H9 (cell line): ENCODE measurements around the gene C1QA. TPM values are rescaled to one million over a fixed set of nuclear protein-coding genes. Genes with fewer than 3 reads are reported as not detected.

Experiments used
- DNase-seq: peaks from one replicate; pipeline ENCODE4 v3.0.0-alpha.2; 2017
- H2AFZ ChIP-seq: one replicate; pipeline ENCODE4 v1.6.1; 2013; ENCODE audit warnings: mild to moderate bottlenecking, low read length, control low read depth, moderate library complexity
- H2AK5ac ChIP-seq: 2 replicates; pipeline ENCODE4 v1.6.1; 2013; ENCODE audit warnings: low read length, control low read depth, mixed read lengths; ENCODE audit not compliant: insufficient read length
- H2BK120ac ChIP-seq: one replicate; pipeline ENCODE4 v1.6.1; 2013; ENCODE audit warnings: low read depth, mild to moderate bottlenecking, low read length, control low read depth, inconsistent platforms; ENCODE audit not compliant: poor library complexity, severe bottlenecking
- H2BK12ac ChIP-seq: 2 replicates; pipeline ENCODE4 v1.6.1; 2013; ENCODE audit warnings: low read length, control low read depth, mixed read lengths, low read depth; ENCODE audit not compliant: insufficient read length
- H2BK15ac ChIP-seq: 2 replicates; pipeline ENCODE4 v1.6.1; 2013; ENCODE audit warnings: low read depth, low read length, control low read depth
- H2BK20ac ChIP-seq: one replicate; pipeline ENCODE4 v1.6.1; 2013; ENCODE audit warnings: low read depth, mild to moderate bottlenecking, low read length, control low read depth, inconsistent platforms; ENCODE audit not compliant: poor library complexity, severe bottlenecking
- H2BK5ac ChIP-seq: 2 replicates; pipeline ENCODE4 v1.6.1; 2013; ENCODE audit warnings: low read length, control low read depth, mixed read lengths; ENCODE audit not compliant: insufficient read length
- H3K14ac ChIP-seq: 2 replicates; pipeline ENCODE4 v1.6.1; 2013; ENCODE audit warnings: low read length, control low read depth; ENCODE audit not compliant: insufficient read depth
- H3K18ac ChIP-seq: 2 replicates; pipeline ENCODE4 v1.6.1; 2013; ENCODE audit warnings: low read depth, mild to moderate bottlenecking, mixed read lengths, low read length, control low read depth; ENCODE audit not compliant: insufficient read length
- H3K23ac ChIP-seq: 2 replicates; pipeline ENCODE4 v1.6.1; 2013; ENCODE audit warnings: low read length, control low read depth, mixed read lengths, low read depth; ENCODE audit not compliant: insufficient read length
- H3K23me2 ChIP-seq: 2 replicates; pipeline ENCODE4 v1.6.1; 2013; ENCODE audit warnings: low read depth, mild to moderate bottlenecking, mixed read lengths, low read length, control low read depth; ENCODE audit not compliant: insufficient read length, poor library complexity, severe bottlenecking
- H3K27ac ChIP-seq: 2 replicates; pipeline ENCODE4 v1.5.1; 2013; ENCODE audit warnings: low read length, control low read depth, mixed read lengths, low read depth; ENCODE audit not compliant: insufficient read length
- H3K27me3 ChIP-seq: 2 replicates; pipeline ENCODE4 v1.6.1; 2013; ENCODE audit warnings: low read length, control low read depth, inconsistent platforms; ENCODE audit not compliant: insufficient read depth
- H3K4ac ChIP-seq: 2 replicates; pipeline ENCODE4 v1.6.1; 2013; ENCODE audit warnings: low read depth, mild to moderate bottlenecking, control low read depth, inconsistent platforms, low read length, moderate library complexity
- H3K4me1 ChIP-seq: 2 replicates; pipeline ENCODE4 v1.6.1; 2013; ENCODE audit warnings: low read length, control low read depth, inconsistent platforms; ENCODE audit not compliant: insufficient read depth
- H3K4me2 ChIP-seq: 2 replicates; pipeline ENCODE4 v1.6.1; 2013; ENCODE audit warnings: low read length, control low read depth, mixed read lengths; ENCODE audit not compliant: insufficient read length, insufficient read depth
- H3K56ac ChIP-seq: 2 replicates; pipeline ENCODE4 v1.6.1; 2013; ENCODE audit warnings: low read depth, mild to moderate bottlenecking, mixed read lengths, low read length, control low read depth; ENCODE audit not compliant: insufficient read length
- H3K79me1 ChIP-seq: 2 replicates; pipeline ENCODE4 v1.6.1; 2013; ENCODE audit warnings: low read depth, mild to moderate bottlenecking, moderate library complexity, low read length, control low read depth, inconsistent platforms; ENCODE audit not compliant: insufficient read depth, poor library complexity, severe bottlenecking
- H3K79me2 ChIP-seq: 2 replicates; pipeline ENCODE4 v1.6.1; 2013; ENCODE audit warnings: low read length, control low read depth, inconsistent platforms; ENCODE audit not compliant: insufficient read depth
- H3K9ac ChIP-seq: 2 replicates; pipeline ENCODE4 v1.6.1; 2013; ENCODE audit warnings: low read length, control low read depth, mixed read lengths; ENCODE audit not compliant: insufficient read length; ENCODE audit errors: extremely low read depth
- H3K9me3 ChIP-seq: one replicate; pipeline ENCODE4 v1.6.1; 2013; ENCODE audit warnings: low read depth, low read length, inconsistent platforms; ENCODE audit not compliant: control insufficient read depth
- H3T11ph ChIP-seq: one replicate; pipeline ENCODE4 v1.6.1; 2013; ENCODE audit warnings: mild to moderate bottlenecking, low read length, control low read depth, inconsistent platforms
- H4K20me1 ChIP-seq: one replicate; pipeline ENCODE4 v1.6.1; 2013; ENCODE audit not compliant: control insufficient read depth, insufficient read length, insufficient read depth
- H4K5ac ChIP-seq: 2 replicates; pipeline ENCODE4 v1.6.1; 2013; ENCODE audit warnings: low read depth, mild to moderate bottlenecking, mixed read lengths, low read length, control low read depth; ENCODE audit not compliant: insufficient read length
- H4K8ac ChIP-seq: replicated peaks from 2 replicates; pipeline ENCODE4 v1.6.1; 2013; ENCODE audit warnings: low read length, control low read depth, mixed read lengths, low read depth; ENCODE audit not compliant: insufficient read length
- H4K91ac ChIP-seq: 2 replicates; pipeline ENCODE4 v1.6.1; 2013; ENCODE audit warnings: low read depth, mild to moderate bottlenecking, moderate library complexity, mixed read lengths, low read length, control low read depth; ENCODE audit not compliant: insufficient read length
- H3K27ac Mint-ChIP-seq, 3 experiments: 2 replicates in 2 of 3; 3 replicates in 1 of 3; pipeline ENCODE4 v1.8.0; 2020 to 2021; ENCODE audit warnings: mixed read lengths in 3 of 3, mild to moderate bottlenecking in 1 of 3, moderate library complexity in 1 of 3
- H3K27me3 Mint-ChIP-seq: 2 replicates; pipeline ENCODE4 v1.8.0; 2021; ENCODE audit warnings: low read depth, mild to moderate bottlenecking, moderate library complexity, mixed read lengths
- H3K36me3 Mint-ChIP-seq, 3 experiments: 2 replicates in 2 of 3; 3 replicates in 1 of 3; pipeline ENCODE4 v1.8.0; 2020 to 2021; ENCODE audit warnings: low read depth in 3 of 3, mixed read lengths in 3 of 3; ENCODE audit not compliant: insufficient read depth in 1 of 3
- H3K4me1 Mint-ChIP-seq, 2 experiments: 2 replicates each; pipeline ENCODE4 v1.8.0; 2020; ENCODE audit warnings: mixed read lengths in 2 of 2
- H3K4me3 Mint-ChIP-seq, 2 experiments: 2 replicates in 1 of 2; 3 replicates in 1 of 2; pipeline ENCODE4 v1.8.0; 2020 to 2021; ENCODE audit warnings: mild to moderate bottlenecking in 2 of 2, mixed read lengths in 2 of 2, moderate library complexity in 1 of 2
- H3K9me3 Mint-ChIP-seq, 2 experiments: 2 replicates in 1 of 2; 3 replicates in 1 of 2; pipeline ENCODE4 v1.8.0; 2020; ENCODE audit warnings: mild to moderate bottlenecking in 2 of 2, mixed read lengths in 2 of 2, moderate library complexity in 1 of 2
- WGBS: extraction: QIAGEN DNeasy Blood & Tissue Kit; methylation state at CpG from one replicate; pipeline ENCODE4 v1.1.7; 2013; ENCODE audit warnings: missing lambda C conversion rate, low lambda C conversion rate, mixed read lengths; ENCODE audit not compliant: insufficient read length; ENCODE audit errors: extremely low coverage; 5-methylcytosine and 5-hydroxymethylcytosine counted together
- total RNA-seq: library from RNA; stranded (reverse); gene quantifications from 2 replicates; pipeline ENCODE4 v1.2.1, GENCODE V29; 2021
- TF ChIP-seq, protein P1 (sequence below): fragments of 200-600 bp; sonication (generic); conservative IDR thresholded peaks from 3 replicates; pipeline ENCODE4 v1.8.0; 2021; ENCODE audit warnings: antibody characterized with exemption, mild to moderate bottlenecking

C1QA gene
- total RNA-seq, 1 experiment from 2014 or later, result not detected

DNA sequence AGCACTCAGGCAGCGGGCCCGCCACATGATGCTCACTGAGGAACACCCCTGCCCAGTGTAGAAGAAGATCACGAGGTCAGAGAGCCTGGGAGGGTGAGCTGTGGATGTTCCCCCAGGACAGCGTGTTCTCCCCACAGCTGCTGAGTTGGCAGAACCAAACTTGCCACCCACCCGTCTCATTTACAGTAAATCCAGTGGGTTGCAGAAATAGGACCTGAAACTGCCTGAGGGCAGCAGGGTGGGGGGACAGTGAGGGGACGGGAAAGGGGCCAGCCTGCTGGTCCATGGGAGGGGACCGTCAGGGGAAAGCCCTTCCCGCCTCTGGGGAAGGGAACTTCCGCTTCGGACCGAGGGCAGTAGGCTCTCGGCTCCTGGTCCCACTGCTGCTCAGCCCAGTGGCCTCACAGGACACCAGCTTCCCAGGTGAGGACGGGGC is 16.5 kb downstream of the C1QA start, which contains the start of gene C1QB:
TSS of gene C1QB (plus strand) at position 356 of the 436 bp plus-strand sequence. CDS start 6,227 bp downstream, outside the sequence.
- TF ChIP-seq, protein P1, sequence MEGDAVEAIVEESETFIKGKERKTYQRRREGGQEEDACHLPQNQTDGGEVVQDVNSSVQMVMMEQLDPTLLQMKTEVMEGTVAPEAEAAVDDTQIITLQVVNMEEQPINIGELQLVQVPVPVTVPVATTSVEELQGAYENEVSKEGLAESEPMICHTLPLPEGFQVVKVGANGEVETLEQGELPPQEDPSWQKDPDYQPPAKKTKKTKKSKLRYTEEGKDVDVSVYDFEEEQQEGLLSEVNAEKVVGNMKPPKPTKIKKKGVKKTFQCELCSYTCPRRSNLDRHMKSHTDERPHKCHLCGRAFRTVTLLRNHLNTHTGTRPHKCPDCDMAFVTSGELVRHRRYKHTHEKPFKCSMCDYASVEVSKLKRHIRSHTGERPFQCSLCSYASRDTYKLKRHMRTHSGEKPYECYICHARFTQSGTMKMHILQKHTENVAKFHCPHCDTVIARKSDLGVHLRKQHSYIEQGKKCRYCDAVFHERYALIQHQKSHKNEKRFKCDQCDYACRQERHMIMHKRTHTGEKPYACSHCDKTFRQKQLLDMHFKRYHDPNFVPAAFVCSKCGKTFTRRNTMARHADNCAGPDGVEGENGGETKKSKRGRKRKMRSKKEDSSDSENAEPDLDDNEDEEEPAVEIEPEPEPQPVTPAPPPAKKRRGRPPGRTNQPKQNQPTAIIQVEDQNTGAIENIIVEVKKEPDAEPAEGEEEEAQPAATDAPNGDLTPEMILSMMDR, result no peak
- Histone ChIP-seq H3K23ac (no peak within 1 kb of the TSS), H3K4ac (no peak within 1 kb of the TSS), H3K27ac (no peak within 1 kb of the TSS), H2AFZ (no peak within 1 kb of the TSS), H4K20me1 (no peaks in the 10 kb centered on the region), H4K5ac (no peak within 1 kb of the TSS), H3K9me3 (no peaks in the 10 kb centered on the region), H3K56ac (no peak within 1 kb of the TSS), H2AK5ac (no peak within 1 kb of the TSS), H2BK15ac (no peak within 1 kb of the TSS), H3K23me2 (no peaks in the 10 kb centered on the region), H4K91ac (no peak within 1 kb of the TSS), H3K4me2 (no peak within 1 kb of the TSS), H2BK120ac (no peak within 1 kb of the TSS), H3K27me3 (no peaks in the 10 kb centered on the region; the same call in 1 of the 2 replicates), H2BK5ac (no peak within 1 kb of the TSS), H2BK20ac (no peak within 1 kb of the TSS), H3K79me2 (no peaks in the 10 kb centered on the region), H3K9ac (no peak within 1 kb of the TSS), H2BK12ac (no peak within 1 kb of the TSS), H3K4me1 (no peaks in the 10 kb centered on the region), H3K14ac (no peak within 1 kb of the TSS), H3K18ac (no peak within 1 kb of the TSS), H4K8ac (no peak within 1 kb of the TSS), H3T11ph (no peak within 1 kb of the TSS), H3K79me1 (no peaks in the 10 kb centered on the region)
- no peak within 1 kb of the TSS for H3K27ac Mint-ChIP-seq
- H3K9me3 Mint-ChIP-seq, result no peaks in the 10 kb centered on the region
- H3K36me3 Mint-ChIP-seq, result no peaks in the 10 kb centered on the region
- H3K4me3 Mint-ChIP-seq, result no peak within 1 kb of the TSS
- peaks cover 22% of the 10 kb centered on the region for H3K27me3 Mint-ChIP-seq
- no peak for DNase-seq
- H3K4me1 Mint-ChIP-seq, result peaks cover 0 to 7% of the 10 kb centered on the region in 2 experiments; a peak in 2 of 4 replicates
- WGBS, result no CpG with 5 or more reads among the region's 13 CpGs
